ENCODE data around the gene CNKSR2.

CNKSR2 gene

GRCh38 chrX:21674430-21675186, 300.4 kb downstream of the CNKSR2 start:
- DNase-seq (ENCODE audit: low read depth), result no peak

GRCh38 chrX:21675931-21676330, 301.7 kb downstream of the CNKSR2 start:
- no peak for DNase-seq (ENCODE audit: low read depth)

- DNase-seq (ENCODE audit: low read depth), result no peak
Measured at GRCh38 chrX:21678048-21678612, 303.9 kb downstream of the CNKSR2 start.

GRCh38 chrX:21683941-21684340, 309.7 kb downstream of the CNKSR2 start:
- DNase-seq (ENCODE audit: low read depth), result no peak

- DNase-seq (ENCODE audit: low read depth), result no peak
Measured at GRCh38 chrX:21691512-21692018, 317.3 kb downstream of the CNKSR2 start.

GRCh38 chrX:21698272-21698671, 324.1 kb downstream of the CNKSR2 start:
- DNase-seq (ENCODE audit: low read depth), result no peak

GRCh38 chrX:21699136-21699535, 324.9 kb downstream of the CNKSR2 start:
- no peak for DNase-seq (ENCODE audit: low read depth)

- no peak for DNase-seq (ENCODE audit: low read depth)
Measured at GRCh38 chrX:21700275-21700674, 326.1 kb downstream of the CNKSR2 start.

- DNase-seq (ENCODE audit: low read depth), result no peak
Measured at GRCh38 chrX:21700967-21701366, 326.7 kb downstream of the CNKSR2 start.

GRCh38 chrX:21702725-21703124, 328.5 kb downstream of the CNKSR2 start:
- DNase-seq (ENCODE audit: low read depth), result no peak

Measured in T follicular helper cell (primary cell).